Calu3 (cell line): ENCODE results near the gene NR5A2. TPM values are rescaled to one million over a fixed set of nuclear protein-coding genes. Genes with fewer than 3 reads are reported as not detected.

ENCODE experiments used
- BruUV-seq: library from RNA; stranded (reverse); fragments of 400-500 nt; replicated peaks from 2 replicates; lab custom pipeline; 2021; lab: Mats Ljungman, UMichigan
- CTCF ChIA-PET: fragments of 300-600 bp; sonication (Branson Sonifier 250); formaldehyde crosslinking; loops from one replicate; lab custom pipeline; 2022; ENCODE audit warnings: antibody characterized with exemption; lab: Charles Lee
- DNase-seq: peaks from one replicate; pipeline ENCODE4 v3.0.0; 2022
- H3K27ac Mint-ChIP-seq: one replicate; pipeline ENCODE4 v1.8.0; 2022; ENCODE audit warnings: mixed read lengths; ENCODE audit not compliant: unreplicated experiment
- H3K27me3 Mint-ChIP-seq: one replicate; pipeline ENCODE4 v1.8.0; 2022; ENCODE audit warnings: mixed read lengths; ENCODE audit not compliant: unreplicated experiment
- H3K36me3 Mint-ChIP-seq: one replicate; pipeline ENCODE4 v1.8.0; 2022; ENCODE audit warnings: mild to moderate bottlenecking, moderate library complexity, mixed read lengths; ENCODE audit not compliant: insufficient read depth, unreplicated experiment
- H3K4me1 Mint-ChIP-seq: one replicate; pipeline ENCODE4 v1.8.0; 2022; ENCODE audit warnings: mild to moderate bottlenecking, low read depth, mixed read lengths; ENCODE audit not compliant: unreplicated experiment
- H3K4me3 Mint-ChIP-seq: one replicate; pipeline ENCODE4 v1.8.0; 2022; ENCODE audit warnings: mild to moderate bottlenecking, low read depth, moderate library complexity, mixed read lengths; ENCODE audit not compliant: unreplicated experiment
- H3K9me3 Mint-ChIP-seq: one replicate; pipeline ENCODE4 v1.8.0; 2022; ENCODE audit warnings: low read depth, mixed read lengths; ENCODE audit not compliant: unreplicated experiment
- intact Hi-C: fragments of 100-400 bp; cut with micrococcal nuclease; formaldehyde crosslinking; loops from one replicate; pipeline ENCODE4 v1.10.0; 2022; ENCODE audit not compliant: unreplicated experiment
- total RNA-seq: library from RNA; stranded (reverse); gene quantifications from 2 replicates; pipeline ENCODE4 v1.2.3, GENCODE V29; 2022
- TF ChIP-seq, protein P1 (sequence below): fragments of 200-600 bp; IDR thresholded peaks from one replicate; pipeline ENCODE4 v1.8.0; 2022; ENCODE audit warnings: antibody characterized with exemption; ENCODE audit not compliant: unreplicated experiment

Gene NR5A2
- total RNA-seq, 1 experiment from 2014 or later = 6.9 TPM

DNA sequence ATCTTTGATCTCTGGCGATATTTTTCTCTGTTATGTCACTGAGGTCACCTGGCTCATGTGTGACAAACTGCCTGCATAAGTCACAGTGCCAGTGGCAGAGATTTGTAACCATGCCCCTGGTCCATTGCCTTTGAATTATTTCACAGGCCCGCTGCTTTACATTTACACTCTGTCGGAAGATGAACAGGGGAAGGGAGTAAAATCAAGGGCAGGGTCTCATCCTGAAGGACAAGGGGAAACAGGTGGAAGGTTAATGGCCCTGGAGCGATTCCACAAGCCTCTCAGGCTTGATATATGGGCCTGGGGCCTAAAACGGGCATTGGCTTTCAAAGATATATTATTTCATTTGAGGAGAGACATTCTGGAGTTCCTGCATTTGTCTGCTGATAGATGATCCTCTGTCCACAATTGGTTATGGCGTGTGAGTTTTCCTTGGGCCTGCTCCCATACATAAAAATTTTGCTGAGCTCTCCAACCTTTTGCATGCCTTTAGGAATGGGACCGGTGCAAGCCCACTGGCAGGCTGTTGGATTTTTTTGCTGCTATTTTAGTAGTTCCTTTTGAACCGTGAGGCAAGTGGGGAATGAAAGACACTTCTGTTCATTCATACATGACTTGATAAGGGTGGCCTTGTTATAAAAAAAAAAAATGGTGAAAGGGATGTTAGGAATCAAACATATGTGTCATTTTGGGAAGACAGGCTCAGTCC, 51.9 kb downstream of the NR5A2 start:
- CTCF ChIA-PET = no interaction called here

DNA sequence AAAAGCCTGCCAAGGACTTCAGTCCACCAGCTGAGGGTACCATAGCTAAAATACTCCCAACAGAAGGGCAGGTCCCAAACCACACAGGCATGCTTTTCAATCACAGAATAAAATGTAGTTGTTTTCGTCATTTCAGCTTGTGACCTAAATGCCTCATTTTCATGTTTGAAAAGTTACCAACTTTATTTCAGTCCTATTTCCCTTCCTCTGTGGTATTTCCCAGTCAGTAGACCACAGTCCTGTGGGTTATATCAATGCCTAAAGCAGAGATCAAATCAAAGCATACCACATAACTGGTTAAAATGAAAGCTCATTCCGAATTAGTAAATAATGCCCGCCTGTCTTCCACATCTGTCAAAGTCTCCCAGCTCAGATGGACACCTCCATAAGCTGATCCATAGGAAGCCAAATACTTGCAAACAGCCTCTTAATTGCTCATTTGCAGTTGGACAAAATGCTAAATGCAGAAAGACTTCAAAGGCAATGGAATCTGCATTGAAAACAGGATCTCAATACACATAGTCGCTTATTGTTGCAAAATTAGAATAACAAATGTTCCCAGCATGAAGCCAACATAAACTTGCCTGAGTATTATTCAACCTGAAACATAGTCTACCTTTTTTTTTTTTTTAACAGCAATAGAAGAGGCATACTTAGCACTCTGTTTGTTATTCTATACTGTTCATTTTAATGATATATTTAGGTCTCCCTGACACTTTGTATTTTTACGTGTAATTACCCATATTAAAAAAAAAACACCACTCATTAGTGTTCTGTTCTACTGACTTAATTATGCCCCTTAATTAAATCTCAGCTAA, 53.9 kb downstream of the NR5A2 start:
- H3K27me3 Mint-ChIP-seq = no peaks in the 10 kb centered on the region
- DNase-seq = no peak
- H3K27ac Mint-ChIP-seq = no peak overlapping the region
- no TSS peak for BruUV-seq
- CTCF ChIA-PET = no interaction called here
- intact Hi-C loops = no loop called here
- H3K36me3 Mint-ChIP-seq = no peaks in the 10 kb centered on the region
- no peaks in the 10 kb centered on the region for H3K9me3 Mint-ChIP-seq
- no peak overlapping the region for H3K4me3 Mint-ChIP-seq
- peaks cover 20% of the 10 kb centered on the region for H3K4me1 Mint-ChIP-seq
- TF ChIP-seq, protein P1, sequence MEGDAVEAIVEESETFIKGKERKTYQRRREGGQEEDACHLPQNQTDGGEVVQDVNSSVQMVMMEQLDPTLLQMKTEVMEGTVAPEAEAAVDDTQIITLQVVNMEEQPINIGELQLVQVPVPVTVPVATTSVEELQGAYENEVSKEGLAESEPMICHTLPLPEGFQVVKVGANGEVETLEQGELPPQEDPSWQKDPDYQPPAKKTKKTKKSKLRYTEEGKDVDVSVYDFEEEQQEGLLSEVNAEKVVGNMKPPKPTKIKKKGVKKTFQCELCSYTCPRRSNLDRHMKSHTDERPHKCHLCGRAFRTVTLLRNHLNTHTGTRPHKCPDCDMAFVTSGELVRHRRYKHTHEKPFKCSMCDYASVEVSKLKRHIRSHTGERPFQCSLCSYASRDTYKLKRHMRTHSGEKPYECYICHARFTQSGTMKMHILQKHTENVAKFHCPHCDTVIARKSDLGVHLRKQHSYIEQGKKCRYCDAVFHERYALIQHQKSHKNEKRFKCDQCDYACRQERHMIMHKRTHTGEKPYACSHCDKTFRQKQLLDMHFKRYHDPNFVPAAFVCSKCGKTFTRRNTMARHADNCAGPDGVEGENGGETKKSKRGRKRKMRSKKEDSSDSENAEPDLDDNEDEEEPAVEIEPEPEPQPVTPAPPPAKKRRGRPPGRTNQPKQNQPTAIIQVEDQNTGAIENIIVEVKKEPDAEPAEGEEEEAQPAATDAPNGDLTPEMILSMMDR = no peak

More for the DNA sequence above, 51.9 kb downstream of the NR5A2 start:
- Mint-ChIP-seq H3K27me3 (no peaks in the 10 kb centered on the region), H3K27ac (no peak overlapping the region), H3K36me3 (no peaks in the 10 kb centered on the region), H3K4me3 (no peak overlapping the region), H3K4me1 (peaks cover 14% of the 10 kb centered on the region), H3K9me3 (no peaks in the 10 kb centered on the region)
- DNase-seq = no peak
- no TSS peak for BruUV-seq
- TF ChIP-seq, protein P1 = no peak
- intact Hi-C loops = loop anchor here (5.0 kb wide), 1 partner anchor 52 kb away; the partner anchor contains the start of gene NR5A2

DNA sequence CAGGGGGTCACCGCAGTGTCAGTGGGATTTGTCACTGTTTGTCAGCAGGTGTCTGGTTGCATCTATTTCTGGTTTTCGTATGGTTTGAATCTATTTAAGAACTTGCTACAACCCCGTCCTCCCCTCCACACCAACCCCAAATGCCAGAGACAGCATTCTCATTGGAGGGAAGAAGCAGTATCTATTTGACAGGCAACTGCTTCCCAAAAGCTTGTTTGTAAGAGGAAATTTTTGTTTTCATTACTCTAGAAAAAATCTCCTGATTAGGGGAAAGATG, 54.4 kb downstream of the NR5A2 start:
- H3K27me3 Mint-ChIP-seq = no peaks in the 10 kb centered on the region
- H3K4me3 Mint-ChIP-seq = no peak overlapping the region
- intact Hi-C loops = no loop called here
- no peak overlapping the region for H3K27ac Mint-ChIP-seq
- DNase-seq = no peak
- no peaks in the 10 kb centered on the region for H3K9me3 Mint-ChIP-seq
- no TSS peak for BruUV-seq
- peaks cover 21% of the 10 kb centered on the region for H3K4me1 Mint-ChIP-seq
- CTCF ChIA-PET = no interaction called here
- peaks cover under 1% of the 10 kb centered on the region for H3K36me3 Mint-ChIP-seq
- TF ChIP-seq, protein P1 = no peak

DNA sequence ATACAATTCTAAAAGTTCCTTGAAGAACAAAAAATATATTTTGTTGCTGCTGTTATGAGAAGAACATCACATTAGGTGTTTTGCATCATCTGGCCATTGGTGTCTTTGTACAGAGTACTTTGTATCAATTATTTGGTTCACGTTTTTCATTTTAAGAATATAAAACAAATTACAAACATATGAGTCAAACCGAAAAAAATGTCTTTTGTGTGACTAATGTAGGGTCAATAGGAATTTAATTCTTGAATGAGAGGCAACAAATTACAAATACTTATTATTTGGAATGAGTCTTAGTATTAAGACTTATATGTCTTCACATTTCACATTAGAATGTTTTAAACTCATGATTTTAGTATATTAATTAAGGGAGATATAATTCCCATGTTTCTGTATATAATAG, 54.8 kb downstream of the NR5A2 start:
- Mint-ChIP-seq H3K27me3 (no peaks in the 10 kb centered on the region), H3K9me3 (no peaks in the 10 kb centered on the region), H3K4me3 (no peak overlapping the region), H3K27ac (no peak overlapping the region), H3K4me1 (peaks cover 25% of the 10 kb centered on the region), H3K36me3 (peaks cover 5% of the 10 kb centered on the region)
- no peak for DNase-seq
- no TSS peak for BruUV-seq
- CTCF ChIA-PET = no interaction called here
- TF ChIP-seq, protein P1 = no peak
- intact Hi-C loops = no loop called here
